Neural crest cell (in vitro differentiated cells): Measurements from ENCODE around the gene NUB1. TPM values are rescaled to one million over a fixed set of nuclear protein-coding genes. Genes with fewer than 3 reads are reported as not detected.
A peak's percentile ranks its signal among the peaks of the same experiment; 100 is the strongest.

Source experiments
- DNase-seq: peaks from one replicate; pipeline ENCODE4 v3.0.0; 2021; ENCODE audit warnings: low read depth, mixed read lengths, low spot score
- H3K27ac Mint-ChIP-seq: one replicate; pipeline ENCODE4 v1.8.0; 2021; ENCODE audit warnings: mild to moderate bottlenecking, mixed read lengths; ENCODE audit not compliant: unreplicated experiment
- H3K27me3 Mint-ChIP-seq: 2 replicates; pipeline ENCODE4 v1.8.0; 2021; ENCODE audit warnings: low read depth, mild to moderate bottlenecking, mixed read lengths
- H3K36me3 Mint-ChIP-seq: 2 replicates; pipeline ENCODE4 v1.8.0; 2021; ENCODE audit warnings: low read depth, mild to moderate bottlenecking, mixed read lengths
- H3K4me1 Mint-ChIP-seq: 2 replicates; pipeline ENCODE4 v1.8.0; 2021; ENCODE audit warnings: mixed read lengths
- H3K4me3 Mint-ChIP-seq: one replicate; pipeline ENCODE4 v1.8.0; 2021; ENCODE audit warnings: mild to moderate bottlenecking, mixed read lengths
- H3K9me3 Mint-ChIP-seq: 2 replicates; pipeline ENCODE4 v1.8.0; 2021; ENCODE audit warnings: mixed read lengths
- CTCF ChIP-seq: fragments of 200-600 bp; sonication (generic); conservative IDR thresholded peaks from 2 replicates; pipeline ENCODE4 v1.5.0; 2021; ENCODE audit warnings: antibody characterized with exemption, mild to moderate bottlenecking
- total RNA-seq: library from RNA; stranded (reverse); gene quantifications from 2 replicates; pipeline ENCODE4 v1.2.1, GENCODE V29; 2021

Gene NUB1
- total RNA-seq, 1 donor from 2014 or later = 32.6 TPM

GRCh38 chr7:151306860-151307259 is 34.8 kb upstream of the NUB1 start:
- H3K9me3 Mint-ChIP-seq = peaks cover 2% of the 10 kb centered on the region
- TF ChIP-seq CTCF = no peak
- H3K27me3 Mint-ChIP-seq = peaks cover 22% of the 10 kb centered on the region
- no peaks in the 10 kb centered on the region for H3K36me3 Mint-ChIP-seq
- no peak overlapping the region for H3K27ac Mint-ChIP-seq
- no peak overlapping the region for H3K4me3 Mint-ChIP-seq
- H3K4me1 Mint-ChIP-seq = peaks cover 20% of the 10 kb centered on the region
- no peak for DNase-seq

- Mint-ChIP-seq H3K4me3 (no peak overlapping the region), H3K27me3 (peaks cover 15% of the 10 kb centered on the region), H3K36me3 (no peaks in the 10 kb centered on the region), H3K9me3 (peaks cover 2% of the 10 kb centered on the region), H3K4me1 (peaks cover 20% of the 10 kb centered on the region), H3K27ac (no peak overlapping the region)
- DNase-seq = no peak
- no peak for TF ChIP-seq CTCF
Measured at GRCh38 chr7:151307536-151307935, 34.1 kb upstream of the NUB1 start.

- Mint-ChIP-seq H3K9me3 (peaks cover 2% of the 10 kb centered on the region), H3K27ac (no peak overlapping the region), H3K4me3 (no peak overlapping the region), H3K36me3 (no peaks in the 10 kb centered on the region), H3K4me1 (peaks cover 20% of the 10 kb centered on the region), H3K27me3 (peaks cover 9% of the 10 kb centered on the region)
- no peak for DNase-seq
- no peak for TF ChIP-seq CTCF
Measured at GRCh38 chr7:151308256-151308655, 33.4 kb upstream of the NUB1 start.

GRCh38 chr7:151308791-151309190 is 32.8 kb upstream of the NUB1 start:
- no peak for DNase-seq
- peaks cover 7% of the 10 kb centered on the region for H3K27me3 Mint-ChIP-seq
- H3K4me3 Mint-ChIP-seq = no peak overlapping the region
- H3K36me3 Mint-ChIP-seq = no peaks in the 10 kb centered on the region
- peaks cover 17% of the 10 kb centered on the region for H3K4me1 Mint-ChIP-seq
- H3K27ac Mint-ChIP-seq = no peak overlapping the region
- TF ChIP-seq CTCF = no peak
- H3K9me3 Mint-ChIP-seq = peaks cover 2% of the 10 kb centered on the region

- Mint-ChIP-seq H3K4me1 (peaks cover 15% of the 10 kb centered on the region), H3K9me3 (peaks cover 2% of the 10 kb centered on the region), H3K36me3 (no peaks in the 10 kb centered on the region), H3K4me3 (no peak overlapping the region), H3K27ac (no peak overlapping the region), H3K27me3 (peaks cover 6% of the 10 kb centered on the region)
- TF ChIP-seq CTCF = no peak
- DNase-seq = no peak
Measured at GRCh38 chr7:151309311-151309710, 32.3 kb upstream of the NUB1 start.

GRCh38 chr7:151310578-151310977 is 31.0 kb upstream of the NUB1 start:
- H3K27ac Mint-ChIP-seq = no peak overlapping the region
- no peaks in the 10 kb centered on the region for H3K27me3 Mint-ChIP-seq

More at GRCh38 chr7:151310578-151310977, 31.0 kb upstream of the NUB1 start:
- peak; percentile 56 for TF ChIP-seq CTCF
- H3K9me3 Mint-ChIP-seq = peaks cover 2% of the 10 kb centered on the region
- DNase-seq = no peak
- no peaks in the 10 kb centered on the region for H3K36me3 Mint-ChIP-seq
- peaks cover 5% of the 10 kb centered on the region for H3K4me1 Mint-ChIP-seq
- H3K4me3 Mint-ChIP-seq = no peak overlapping the region
